HepG2 (cell line): Measurements from ENCODE around the gene PTGIS. TPM values are rescaled to one million over a fixed set of nuclear protein-coding genes. Genes with fewer than 3 reads are reported as not detected.
A peak's percentile ranks its signal among the peaks of the same experiment; 100 is the strongest.

ENCODE experiments used
- ATAC-seq: fragments of 200-7000 bp; cut with Tn5 transposase; 3 replicates; pipeline ENCODE4 v1.9.1; 2020; ENCODE audit warnings: mild to moderate bottlenecking, moderate library complexity
- BruUV-seq: library from RNA; stranded (reverse); fragments of 400-500 nt; replicated peaks from 2 replicates; lab custom pipeline; 2021; lab: Mats Ljungman, UMichigan
- CTCF ChIA-PET: fragments of 300-600 bp; formaldehyde crosslinking; extraction: SDS; loops from one replicate; lab custom pipeline; 2021; ENCODE audit warnings: low total read pairs, inconsistent platforms, low intra/inter-chr PET ratio; lab: Yijun Ruan, JAX
- POLR2A ChIA-PET: fragments of 350-600 bp; sonication (Branson Sonifier 250); formaldehyde crosslinking; loops from one replicate; lab custom pipeline; 2020; ENCODE audit warnings: antibody characterized with exemption, inconsistent platforms; lab: Yijun Ruan, JAX
- DNase-seq: peaks from one replicate; pipeline ENCODE4 v3.0.0-alpha.2; 2015; ENCODE audit warnings: low spot score
- FAIRE-seq: peaks from 3 replicates; lab custom pipeline; 2011; peaks lifted over from hg19 to GRCh38; lab: Jason Lieb, UNC
- H2AFZ ChIP-seq: one replicate; pipeline ENCODE4 v1.6.1; 2011; ENCODE audit warnings: low read length, inconsistent platforms
- H3K27ac ChIP-seq: fragments of 300-600 bp; 3 replicates; pipeline ENCODE4 v1.8.0; 2011; ENCODE audit warnings: mixed run types, mild to moderate bottlenecking, mixed read lengths, low read length, inconsistent platforms; ENCODE audit not compliant: insufficient read depth; ENCODE audit errors: extremely low read length
- H3K27me3 ChIP-seq, 2 experiments: fragments of 200-600 bp in 1 of 2; 2 replicates in 1 of 2; 3 replicates in 1 of 2; pipeline versions ENCODE4 v1.6.0 to v1.8.0; 2011; ENCODE audit warnings: low read length in 2 of 2, mild to moderate bottlenecking in 2 of 2, moderate library complexity in 2 of 2, inconsistent platforms in 1 of 2; ENCODE audit not compliant: insufficient read depth in 2 of 2, control insufficient read depth in 1 of 2
- H3K36me3 ChIP-seq, 2 experiments: fragments of 200-600 bp in 1 of 2; replicated peaks in 1 of 2; 2 replicates in 1 of 2; 3 replicates in 1 of 2; pipeline versions ENCODE4 v1.5.1 to v1.8.0; 2011; ENCODE audit warnings: low read length in 2 of 2, inconsistent platforms in 1 of 2; ENCODE audit not compliant: insufficient read depth in 2 of 2, control insufficient read depth in 1 of 2
- H3K4me1 ChIP-seq: 2 replicates; pipeline ENCODE4 v1.5.1; 2012; ENCODE audit warnings: low read length, inconsistent platforms; ENCODE audit not compliant: insufficient read depth
- H3K4me2 ChIP-seq: 2 replicates; pipeline ENCODE4 v1.6.0; 2011; ENCODE audit warnings: low read depth, low read length, inconsistent platforms
- H3K4me3 ChIP-seq, 3 experiments: fragments of 200-600 bp in 1 of 3; sonication (generic), shearing (Covaris generic) in 1 of 3; replicated peaks in 1 of 3; 2 replicates each; pipeline ENCODE4 v1.5.1; 2011 to 2016; ENCODE audit warnings: low read length in 3 of 3, inconsistent platforms in 2 of 3, low read depth in 2 of 3, mild to moderate bottlenecking in 2 of 3, control low read depth in 1 of 3, mixed read lengths in 1 of 3; ENCODE audit not compliant: insufficient read depth in 1 of 3
- H3K79me2 ChIP-seq: one replicate; pipeline ENCODE4 v1.6.1; 2011; ENCODE audit warnings: low read length, inconsistent platforms; ENCODE audit not compliant: insufficient read depth
- H3K9ac ChIP-seq: 2 replicates; pipeline ENCODE4 v1.6.0; 2011; ENCODE audit warnings: mild to moderate bottlenecking, low read depth, low read length, inconsistent platforms; ENCODE audit not compliant: insufficient read depth
- H3K9me3 ChIP-seq: 2 replicates; pipeline ENCODE4 v1.5.1; 2012; ENCODE audit warnings: mild to moderate bottlenecking, low read length
- H4K20me1 ChIP-seq: 2 replicates; pipeline ENCODE4 v1.6.0; 2011; ENCODE audit warnings: inconsistent platforms, mild to moderate bottlenecking, low read length, moderate library complexity; ENCODE audit not compliant: insufficient read depth
- CHD4 ChIP-seq: fragments of 200-600 bp; sonication (generic); IDR thresholded peaks from 2 replicates; pipeline ENCODE4 v1.7.0; 2017; ENCODE audit warnings: mild to moderate bottlenecking, low read length, borderline replicate concordance
- FOSL2 ChIP-seq: sonication (generic); formaldehyde crosslinking; IDR thresholded peaks from 2 replicates; pipeline ENCODE4 v1.4.0; 2020; ENCODE audit warnings: missing genetic modification reagents
- NFYB ChIP-seq: sonication (generic); formaldehyde crosslinking; IDR thresholded peaks from 2 replicates; pipeline ENCODE4 v1.4.0; 2020; ENCODE audit warnings: missing genetic modification reagents
- PLSCR1 ChIP-seq: sonication (generic); formaldehyde crosslinking; IDR thresholded peaks from 2 replicates; pipeline ENCODE4 v1.5.0; 2020; ENCODE audit warnings: missing genetic modification reagents, mild to moderate bottlenecking, borderline replicate concordance
- TCF7 ChIP-seq: sonication (generic); IDR thresholded peaks from 2 replicates; pipeline ENCODE4 v1.6.1; 2016; ENCODE audit warnings: antibody characterized with exemption, low read depth
- ZBTB38 ChIP-seq: sonication (generic); formaldehyde crosslinking; IDR thresholded peaks from 2 replicates; pipeline ENCODE4 v1.5.1; 2020; ENCODE audit warnings: mild to moderate bottlenecking, missing genetic modification reagents
- ZFP41 ChIP-seq: sonication (generic); formaldehyde crosslinking; IDR thresholded peaks from 2 replicates; pipeline ENCODE4 v1.4.0; 2020; ENCODE audit warnings: mild to moderate bottlenecking, missing genetic modification reagents, borderline replicate concordance
- ZMAT3 ChIP-seq: sonication (generic); formaldehyde crosslinking; conservative IDR thresholded peaks from 2 replicates; pipeline ENCODE4 v1.7.0; 2021; ENCODE audit warnings: missing genetic modification reagents
- ZMYM3 ChIP-seq: sonication (generic); formaldehyde crosslinking; IDR thresholded peaks from 2 replicates; pipeline ENCODE4 v1.5.1; 2020; ENCODE audit warnings: mild to moderate bottlenecking, missing genetic modification reagents
- ZNF331 ChIP-seq: sonication (generic); formaldehyde crosslinking; IDR thresholded peaks from 2 replicates; pipeline ENCODE4 v1.4.0; 2020; ENCODE audit warnings: missing genetic modification reagents
- ZNF335 ChIP-seq: sonication (generic); formaldehyde crosslinking; IDR thresholded peaks from 2 replicates; pipeline ENCODE4 v1.4.0; 2020; ENCODE audit warnings: missing genetic modification reagents
- ZNF607 ChIP-seq: sonication (generic); formaldehyde crosslinking; IDR thresholded peaks from 2 replicates; pipeline ENCODE4 v1.5.1; 2020; ENCODE audit warnings: missing genetic modification reagents, mild to moderate bottlenecking, borderline replicate concordance
- ZNF776 ChIP-seq: sonication (generic); formaldehyde crosslinking; IDR thresholded peaks from 2 replicates; pipeline ENCODE4 v1.4.0; 2020; ENCODE audit warnings: mild to moderate bottlenecking, missing genetic modification reagents
- ZNF83 ChIP-seq: sonication (generic); formaldehyde crosslinking; IDR thresholded peaks from 2 replicates; pipeline ENCODE4 v1.4.0; 2020; ENCODE audit warnings: missing genetic modification reagents, mild to moderate bottlenecking, borderline replicate concordance
- WGBS: methylation state at CpG from one replicate; pipeline ENCODE4 v1.1.6; 2017; ENCODE audit warnings: low lambda C conversion rate; 5-methylcytosine and 5-hydroxymethylcytosine counted together
- in situ Hi-C: cut with HindIII; loops from 2 replicates; pipeline ENCODE4 v1.10.0; 2017; ENCODE audit warnings: low pct_unique_long_range_greater_than_20kb; ENCODE audit not compliant: extremely low pct_ligation_motif_present
- intact Hi-C: fragments of 100-400 bp; cut with micrococcal nuclease; formaldehyde crosslinking; loops from one replicate; pipeline ENCODE4 v1.10.0; 2022; ENCODE audit not compliant: unreplicated experiment
- polyA plus RNA-seq, 8 experiments: library from polyadenylated mRNA; depleted of rRNA in 3 of 8; stranded (reverse) in 7 of 8; unstranded in 1 of 8; fragments of >200 nt; fragmentation: Illumina TruSeq in 4 of 8; extraction: Trizol in 4 of 8; gene quantifications; 2 replicates each; pipeline versions ENCODE4 v1.2.1 to v1.2.3, GENCODE V29; 2011 to 2016; ENCODE audit warnings: low read depth in 4 of 8, missing spikeins in 1 of 8, mixed read lengths in 1 of 8; ENCODE audit not compliant: insufficient read depth in 1 of 8
- total RNA-seq, 5 experiments: library from RNA; depleted of rRNA; stranded (reverse); fragments of >200 nt; fragmentation: Illumina TruSeq; extraction: Trizol; gene quantifications; 2 replicates each; pipeline ENCODE4 v1.2.3, GENCODE V29; 2016; ENCODE audit warnings: low read depth in 1 of 5
- TF ChIP-seq, protein P1 (sequence below), 2 experiments: sonication (generic) in 1 of 2; formaldehyde crosslinking in 1 of 2; IDR thresholded peaks; 2 replicates each; pipeline versions ENCODE4 v1.4.0 to v1.6.1; 2016 to 2020; ENCODE audit warnings: borderline replicate concordance in 1 of 2, low read depth in 1 of 2, mild to moderate bottlenecking in 1 of 2, missing genetic modification reagents in 1 of 2

PTGIS gene
- total and polyA plus RNA-seq, 2 of the 13 experiments (the other 11 are each of a cell fraction or from before 2014, with no cell fraction given): not detected

DNA sequence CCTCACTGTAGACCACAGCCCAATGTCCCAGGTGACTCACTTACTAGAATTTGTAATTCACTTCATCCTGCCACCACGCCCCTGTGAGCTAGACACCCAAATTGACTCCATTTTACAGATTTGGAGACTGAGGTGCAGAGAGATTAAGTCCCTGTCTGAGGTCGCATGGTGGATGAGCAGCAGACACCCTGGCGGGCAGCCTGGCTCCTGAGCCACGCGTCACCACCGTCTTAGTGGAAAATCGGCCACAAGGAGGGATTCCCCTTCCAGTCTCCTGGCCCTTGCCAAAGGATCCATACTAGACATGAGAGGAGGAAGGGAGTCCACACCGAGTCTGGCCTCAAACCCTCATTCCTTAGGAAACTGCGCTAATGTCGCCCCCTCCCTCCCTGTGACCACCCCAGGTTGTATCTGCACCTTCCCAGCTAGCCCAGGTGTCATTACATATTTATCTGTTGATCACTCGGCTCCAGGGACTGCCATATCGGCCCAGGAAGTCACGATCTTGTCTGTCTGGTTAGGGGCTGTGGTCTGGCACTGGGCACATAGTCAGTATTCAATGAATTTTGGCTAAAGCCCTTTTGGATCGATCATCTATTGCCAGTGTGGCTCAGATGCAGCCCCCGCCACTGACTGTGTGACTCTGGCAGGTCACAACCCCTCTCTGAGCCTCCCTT is 25.7 kb upstream of the PTGIS start:
- no peak overlapping the region for H3K27ac ChIP-seq
- in situ Hi-C loops: no loop called here
- peaks cover 51% of the 10 kb centered on the region for H3K4me1 ChIP-seq
- H3K27me3 ChIP-seq: no peaks in the 10 kb centered on the region; a peak in 3 of 5 replicates
- H4K20me1 ChIP-seq: no peaks in the 10 kb centered on the region
- intact Hi-C loops: no loop called here
- POLR2A ChIA-PET: interaction anchor here (1.0 to 5.9 kb wide), 2 partner anchors 10 kb away, joined by 3 to 59 read pairs; no protein-coding TSS in a partner anchor
- H2AFZ ChIP-seq: no peak overlapping the region
- peak overlapping the region; percentile 61 for H3K4me2 ChIP-seq
- whole genome bisulfite sequencing: 70% methylated on average over 15 of the region's 15 CpGs
- no peak overlapping the region for H3K9ac ChIP-seq
- no peak for DNase-seq
- H3K79me2 ChIP-seq: no peaks in the 10 kb centered on the region
- CTCF ChIA-PET: no interaction called here
- ATAC-seq: no peak
- no peak for FAIRE-seq
- H3K9me3 ChIP-seq: no peaks in the 10 kb centered on the region
- H3K36me3 ChIP-seq: no peaks in the 10 kb centered on the region
- H3K4me3 ChIP-seq: no peak overlapping the region
- no TSS peak for BruUV-seq
- TF ChIP-seq FOSL2 (no peak), ZMAT3 (CRISPR knock-in tag) (peak; percentile 65; the same call in 1 of the 2 replicates), ZNF607 (no peak), ZNF335 (CRISPR knock-in tag) (no peak), PLSCR1 (CRISPR knock-in tag) (0 out of 2 replicates have a peak, but pooled peaks have one; percentile 29), ZNF331 (CRISPR knock-in tag) (no peak), ZNF83 (CRISPR knock-in tag) (0 out of 2 replicates have a peak, but pooled peaks have one; percentile 44), NFYB (no peak), ZNF776 (CRISPR knock-in tag) (no peak), TCF7 (no peak), ZMYM3 (CRISPR knock-in tag) (peak; percentile 94), ZFP41 (CRISPR knock-in tag) (peak; percentile 33; the same call in 1 of the 2 replicates), ZBTB38 (CRISPR knock-in tag) (peak; percentile 55; the same call in 1 of the 2 replicates), CHD4 (0 out of 2 replicates have a peak, but pooled peaks have one; percentile 76)
- TF ChIP-seq, protein P1, sequence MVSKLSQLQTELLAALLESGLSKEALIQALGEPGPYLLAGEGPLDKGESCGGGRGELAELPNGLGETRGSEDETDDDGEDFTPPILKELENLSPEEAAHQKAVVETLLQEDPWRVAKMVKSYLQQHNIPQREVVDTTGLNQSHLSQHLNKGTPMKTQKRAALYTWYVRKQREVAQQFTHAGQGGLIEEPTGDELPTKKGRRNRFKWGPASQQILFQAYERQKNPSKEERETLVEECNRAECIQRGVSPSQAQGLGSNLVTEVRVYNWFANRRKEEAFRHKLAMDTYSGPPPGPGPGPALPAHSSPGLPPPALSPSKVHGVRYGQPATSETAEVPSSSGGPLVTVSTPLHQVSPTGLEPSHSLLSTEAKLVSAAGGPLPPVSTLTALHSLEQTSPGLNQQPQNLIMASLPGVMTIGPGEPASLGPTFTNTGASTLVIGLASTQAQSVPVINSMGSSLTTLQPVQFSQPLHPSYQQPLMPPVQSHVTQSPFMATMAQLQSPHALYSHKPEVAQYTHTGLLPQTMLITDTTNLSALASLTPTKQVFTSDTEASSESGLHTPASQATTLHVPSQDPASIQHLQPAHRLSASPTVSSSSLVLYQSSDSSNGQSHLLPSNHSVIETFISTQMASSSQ (IDR thresholded peaks at IDR 0.05; ENCODE audit: low read depth): no peak
- TF ChIP-seq, protein P1 (CRISPR knock-in tag; IDR thresholded peaks at IDR 0.05; ENCODE audit: borderline replicate concordance): no peak
